ENCODE results near the gene ODAD3. TPM values are rescaled to one million over a fixed set of nuclear protein-coding genes. Genes with fewer than 3 reads are reported as not detected.

ODAD3 gene
- polyA plus RNA-seq, 12 donors, result 0.16 to 0.41 (median 0.29) TPM; not detected in 2

GRCh38 chr19:11377756-11378155, 57.2 kb downstream of the ODAD3 start:
- no peak for DNase-seq

DNA sequence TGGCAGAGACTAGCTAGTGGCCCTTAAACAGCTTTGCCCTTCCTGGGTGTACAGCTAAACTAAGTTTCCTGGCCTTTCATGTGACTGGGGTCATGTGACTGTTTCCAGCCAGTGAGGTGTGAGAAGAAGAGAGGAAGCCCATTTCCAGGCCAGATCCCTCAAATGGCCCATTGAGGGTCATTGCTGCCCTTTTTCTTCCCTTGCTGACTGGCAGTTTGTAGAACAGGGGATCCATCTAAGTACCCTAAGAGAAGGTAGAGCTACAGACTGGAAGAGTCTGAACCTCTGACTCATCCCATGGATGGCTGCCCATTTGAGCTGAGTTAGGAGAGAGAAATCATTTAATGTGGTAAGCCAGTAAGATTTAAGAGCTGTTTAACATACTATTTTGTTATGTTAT, 57.7 kb downstream of the ODAD3 start:
- DNase-seq, result no peak

DNA sequence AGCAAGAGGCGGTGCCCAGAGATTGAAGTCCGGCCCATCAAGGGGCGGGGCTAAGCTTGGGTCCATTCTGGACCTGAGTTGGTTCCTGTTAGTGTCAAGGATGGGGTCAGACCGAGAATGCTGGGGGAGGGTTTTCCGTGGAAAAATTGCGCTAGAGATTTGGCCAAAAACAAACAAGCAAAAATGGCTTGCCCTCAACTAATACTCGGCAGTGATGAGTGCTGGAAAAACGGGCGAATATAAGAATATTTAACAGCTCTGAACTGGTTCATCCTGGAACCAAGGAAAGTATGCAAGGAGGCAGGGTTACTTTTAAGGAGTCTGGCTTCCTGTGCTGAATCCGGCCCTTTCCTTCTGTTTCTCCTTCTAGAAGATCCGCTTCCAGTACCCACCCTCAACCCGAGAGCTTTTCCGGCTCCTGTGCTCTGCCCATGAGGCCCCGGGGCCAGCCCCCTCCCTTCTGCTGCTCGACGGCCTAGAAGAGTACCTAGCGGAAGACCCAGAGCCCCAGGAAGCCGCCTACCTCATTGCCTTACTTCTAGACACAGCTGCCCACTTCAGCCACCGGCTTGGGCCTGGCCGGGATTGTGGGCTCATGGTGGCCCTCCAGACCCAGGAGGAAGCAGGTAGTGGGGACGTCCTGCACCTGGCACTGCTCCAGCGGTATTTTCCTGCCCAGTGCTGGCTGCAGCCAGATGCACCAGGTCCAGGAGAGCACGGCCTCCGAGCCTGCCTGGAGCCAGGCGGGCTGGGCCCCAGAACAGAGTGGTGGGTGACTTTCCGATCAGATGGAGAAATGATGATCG, 59.6 kb downstream of the ODAD3 start:
- DNase-seq, result no peak

- DNase-seq, result peak; percentile 99
These were observed 60.3 kb downstream of the ODAD3 start, which contains the start of gene SWSAP1 for GRCh38 chr19:11374433-11375142. Gene SWSAP1, plus strand, starts transcription at chr19:11374666. Its CDS starts 15 bp downstream, at chr19:11374681.

GRCh38 chr19:11373885-11374432, 61.0 kb downstream of the ODAD3 start:
- DNase-seq, result no peak

- no peak for DNase-seq
These were observed 61.6 kb downstream of the ODAD3 start for GRCh38 chr19:11373166-11373884.

- DNase-seq, result no peak
These were observed 64.2 kb downstream of the ODAD3 start for GRCh38 chr19:11370744-11371143.

Other genes with a start within 250 kb of the ODAD3 start
- 100 to 1,000 TPM in 11 of 12 donors, not detected in 1; 100 to 164 (median 118) TPM for gene KANK2, start 237.6 kb downstream of the ODAD3 start, polyA plus RNA-seq (ENCODE audit: insufficient read length in 12 of 12)
- under 1 TPM in 6 of 12 donors, not detected in 6; 0.32 to 0.89 (median 0.50) TPM for gene ANGPTL8, start 195.5 kb downstream of the ODAD3 start, polyA plus RNA-seq (ENCODE audit: insufficient read length in 12 of 12)
- gene DOCK6, start 172.6 kb downstream of the ODAD3 start, polyA plus RNA-seq (ENCODE audit: insufficient read length in 12 of 12), result 10 to 100 TPM in 11 of 12 donors, not detected in 1; 23.7 to 53.7 (median 37.5) TPM
- gene TSPAN16, start 139.0 kb downstream of the ODAD3 start, polyA plus RNA-seq (ENCODE audit: insufficient read length in 12 of 12), result not detected
- gene RAB3D, start 95.5 kb downstream of the ODAD3 start, polyA plus RNA-seq (ENCODE audit: insufficient read length in 12 of 12), result 10 to 100 TPM in 3 of 12 donors, 1 to 10 TPM in 8, not detected in 1; 4.9 to 22.5 (median 6.8) TPM
- 10 to 100 TPM in 11 of 12 donors, not detected in 1; 34.5 to 56.2 (median 42.0) TPM for gene TMEM205, start 88.9 kb downstream of the ODAD3 start, polyA plus RNA-seq (ENCODE audit: insufficient read length in 12 of 12)
- 10 to 100 TPM in 4 of 12 donors, 1 to 10 TPM in 7, not detected in 1; 4.5 to 33.7 (median 8.1) TPM for gene CCDC159, start 88.6 kb downstream of the ODAD3 start, polyA plus RNA-seq (ENCODE audit: insufficient read length in 12 of 12)
- 10 to 100 TPM in 7 of 12 donors, 1 to 10 TPM in 4, not detected in 1; 8.4 to 22.0 (median 11.2) TPM for gene PLPPR2, start 79.7 kb downstream of the ODAD3 start, polyA plus RNA-seq (ENCODE audit: insufficient read length in 12 of 12)
- 1 to 10 TPM in 8 of 12 donors, under 1 TPM in 2, not detected in 2; 0.86 to 2.4 (median 1.3) TPM for gene SWSAP1, start 60.5 kb downstream of the ODAD3 start, polyA plus RNA-seq (ENCODE audit: insufficient read length in 12 of 12)
- gene EPOR, start 50.8 kb downstream of the ODAD3 start, polyA plus RNA-seq (ENCODE audit: insufficient read length in 12 of 12), result 1 to 10 TPM in 11 of 12 donors, not detected in 1; 2.5 to 5.9 (median 3.3) TPM
- 1 to 10 TPM in 3 of 12 donors, under 1 TPM in 7, not detected in 2; 0.40 to 1.5 (median 0.55) TPM for gene RGL3, start 15.8 kb downstream of the ODAD3 start, polyA plus RNA-seq (ENCODE audit: insufficient read length in 12 of 12)
- gene PRKCSH, start 514 bp upstream of the ODAD3 start, polyA plus RNA-seq (ENCODE audit: insufficient read length in 12 of 12), result 100 to 1,000 TPM in 11 of 12 donors, not detected in 1; 128 to 211 (median 169) TPM
- gene ELAVL3, start 45.9 kb upstream of the ODAD3 start, polyA plus RNA-seq (ENCODE audit: insufficient read length in 12 of 12), result 1 to 10 TPM in 1 of 12 donors, under 1 TPM in 6, not detected in 5; 0.05 to 4.3 (median 0.21) TPM
- gene ZNF653, start 70.7 kb upstream of the ODAD3 start, polyA plus RNA-seq (ENCODE audit: insufficient read length in 12 of 12), result 1 to 10 TPM in 10 of 12 donors, not detected in 2; 2.7 to 9.3 (median 4.6) TPM
- gene ECSIT, start 94.0 kb upstream of the ODAD3 start, polyA plus RNA-seq (ENCODE audit: insufficient read length in 12 of 12), result 10 to 100 TPM in 11 of 12 donors, not detected in 1; 28.4 to 47.2 (median 35.2) TPM
- 100 to 1,000 TPM in 7 of 12 donors, 10 to 100 TPM in 4, not detected in 1; 37.7 to 129 (median 108) TPM for gene CNN1, start 103.7 kb upstream of the ODAD3 start, polyA plus RNA-seq (ENCODE audit: insufficient read length in 12 of 12)
- gene ELOF1, start 124.1 kb upstream of the ODAD3 start, polyA plus RNA-seq (ENCODE audit: insufficient read length in 12 of 12), result 10 to 100 TPM in 11 of 12 donors, not detected in 1; 24.0 to 54.6 (median 31.9) TPM
- gene ACP5, start 142.5 kb upstream of the ODAD3 start, polyA plus RNA-seq (ENCODE audit: insufficient read length in 12 of 12), result 1 to 10 TPM in 9 of 12 donors, under 1 TPM in 1, not detected in 2; 0.52 to 4.8 (median 1.7) TPM
- gene ZNF627, start 162.4 kb upstream of the ODAD3 start, polyA plus RNA-seq (ENCODE audit: insufficient read length in 12 of 12), result 10 to 100 TPM in 10 of 12 donors, 1 to 10 TPM in 1, not detected in 1; 5.1 to 18.6 (median 15.7) TPM